Measurements from ENCODE around the gene CTU1.

DNA sequence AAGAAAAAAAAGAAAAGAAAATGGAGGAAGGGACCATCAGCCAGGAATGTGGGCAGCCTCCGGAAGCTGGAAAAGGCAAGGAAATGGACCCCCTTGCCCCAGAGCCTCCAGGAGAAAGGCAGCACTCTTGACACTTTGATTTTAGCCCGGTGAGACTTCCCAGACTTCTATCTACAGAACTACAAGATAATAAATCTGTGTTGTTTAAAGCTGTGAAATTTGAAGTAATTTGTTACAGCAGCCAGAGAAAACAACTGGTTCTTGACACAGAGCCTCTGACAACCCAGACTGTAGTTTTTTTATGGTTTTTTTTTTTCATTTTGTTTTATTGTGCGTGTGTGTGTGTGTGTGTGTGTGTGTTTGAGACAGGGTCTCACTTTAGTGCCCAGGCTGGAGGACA, 7.6 kb downstream of the CTU1 start:
- TF ChIP-seq, protein P1, sequence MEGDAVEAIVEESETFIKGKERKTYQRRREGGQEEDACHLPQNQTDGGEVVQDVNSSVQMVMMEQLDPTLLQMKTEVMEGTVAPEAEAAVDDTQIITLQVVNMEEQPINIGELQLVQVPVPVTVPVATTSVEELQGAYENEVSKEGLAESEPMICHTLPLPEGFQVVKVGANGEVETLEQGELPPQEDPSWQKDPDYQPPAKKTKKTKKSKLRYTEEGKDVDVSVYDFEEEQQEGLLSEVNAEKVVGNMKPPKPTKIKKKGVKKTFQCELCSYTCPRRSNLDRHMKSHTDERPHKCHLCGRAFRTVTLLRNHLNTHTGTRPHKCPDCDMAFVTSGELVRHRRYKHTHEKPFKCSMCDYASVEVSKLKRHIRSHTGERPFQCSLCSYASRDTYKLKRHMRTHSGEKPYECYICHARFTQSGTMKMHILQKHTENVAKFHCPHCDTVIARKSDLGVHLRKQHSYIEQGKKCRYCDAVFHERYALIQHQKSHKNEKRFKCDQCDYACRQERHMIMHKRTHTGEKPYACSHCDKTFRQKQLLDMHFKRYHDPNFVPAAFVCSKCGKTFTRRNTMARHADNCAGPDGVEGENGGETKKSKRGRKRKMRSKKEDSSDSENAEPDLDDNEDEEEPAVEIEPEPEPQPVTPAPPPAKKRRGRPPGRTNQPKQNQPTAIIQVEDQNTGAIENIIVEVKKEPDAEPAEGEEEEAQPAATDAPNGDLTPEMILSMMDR (conservative IDR thresholded peaks at IDR 0.05): no peak
- no peak for TF ChIP-seq ZFX (IDR thresholded peaks at IDR 0.05)
